HG03354 (cell line): ENCODE results near the gene KIZ.

Experiments used
- ATAC-seq: cut with Tn5 transposase; IDR thresholded peaks from one replicate; pipeline ENCODE4 v1.9.1; 2021; ENCODE audit warnings: mild to moderate bottlenecking; ENCODE audit not compliant: unreplicated experiment, poor library complexity, severe bottlenecking

The KIZ gene, protein sequence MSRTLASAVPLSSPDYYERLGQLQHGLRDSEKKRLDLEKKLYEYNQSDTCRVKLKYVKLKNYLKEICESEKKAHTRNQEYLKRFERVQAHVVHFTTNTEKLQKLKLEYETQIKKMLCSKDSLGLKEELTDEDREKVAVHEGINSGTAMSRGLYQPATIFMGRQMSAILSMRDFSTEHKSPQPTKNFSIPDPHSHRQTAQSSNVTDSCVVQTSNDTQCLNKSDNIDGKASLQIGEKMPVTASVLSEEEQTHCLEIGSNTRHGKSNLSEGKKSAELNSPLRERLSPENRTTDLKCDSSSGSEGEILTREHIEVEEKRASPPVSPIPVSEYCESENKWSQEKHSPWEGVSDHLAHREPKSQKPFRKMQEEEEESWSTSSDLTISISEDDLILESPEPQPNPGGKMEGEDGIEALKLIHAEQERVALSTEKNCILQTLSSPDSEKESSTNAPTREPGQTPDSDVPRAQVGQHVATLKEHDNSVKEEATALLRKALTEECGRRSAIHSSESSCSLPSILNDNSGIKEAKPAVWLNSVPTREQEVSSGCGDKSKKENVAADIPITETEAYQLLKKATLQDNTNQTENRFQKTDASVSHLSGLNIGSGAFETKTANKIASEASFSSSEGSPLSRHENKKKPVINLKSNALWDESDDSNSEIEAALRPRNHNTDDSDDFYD

DNA sequence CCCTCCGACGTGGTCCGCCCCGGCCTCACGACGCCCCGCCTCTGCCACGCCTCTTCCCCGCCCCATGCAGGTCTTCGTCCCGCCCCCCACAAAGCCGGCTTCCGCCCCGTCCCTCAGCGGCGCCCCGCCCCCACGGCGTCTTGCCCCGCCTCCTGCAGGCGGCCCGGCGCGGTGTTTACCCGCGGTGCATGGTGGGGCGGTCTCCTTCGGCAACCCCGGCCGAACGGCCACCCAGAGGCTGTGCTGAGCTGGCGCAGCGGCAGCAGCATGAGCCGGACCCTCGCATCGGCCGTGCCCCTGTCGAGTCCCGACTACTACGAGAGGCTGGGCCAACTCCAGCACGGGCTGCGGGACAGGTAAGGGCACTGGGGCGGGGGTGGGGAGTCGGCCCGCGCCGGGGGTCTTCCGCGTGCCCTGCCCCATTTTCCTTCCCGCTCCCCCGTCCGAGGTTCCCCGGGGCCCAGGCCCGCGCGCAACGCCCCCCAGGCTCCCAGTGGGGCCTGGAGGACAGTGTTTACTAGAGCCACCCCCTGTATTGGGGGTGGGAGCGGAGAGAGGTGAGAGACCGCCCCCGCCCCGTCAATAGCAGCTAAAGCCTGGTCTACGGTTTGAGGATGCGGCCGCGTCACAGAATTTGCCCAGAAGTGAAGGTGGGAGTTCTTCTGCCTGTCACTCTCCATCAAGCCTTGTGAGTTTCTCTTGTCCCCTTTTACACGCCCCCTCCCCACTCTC lies at the start of gene KIZ:
KIZ (plus strand) TSS at position 234 of the 732 bp plus-strand sequence; CDS start at position 268, 34 bp downstream.
- ATAC-seq: peak; percentile 97

DNA sequence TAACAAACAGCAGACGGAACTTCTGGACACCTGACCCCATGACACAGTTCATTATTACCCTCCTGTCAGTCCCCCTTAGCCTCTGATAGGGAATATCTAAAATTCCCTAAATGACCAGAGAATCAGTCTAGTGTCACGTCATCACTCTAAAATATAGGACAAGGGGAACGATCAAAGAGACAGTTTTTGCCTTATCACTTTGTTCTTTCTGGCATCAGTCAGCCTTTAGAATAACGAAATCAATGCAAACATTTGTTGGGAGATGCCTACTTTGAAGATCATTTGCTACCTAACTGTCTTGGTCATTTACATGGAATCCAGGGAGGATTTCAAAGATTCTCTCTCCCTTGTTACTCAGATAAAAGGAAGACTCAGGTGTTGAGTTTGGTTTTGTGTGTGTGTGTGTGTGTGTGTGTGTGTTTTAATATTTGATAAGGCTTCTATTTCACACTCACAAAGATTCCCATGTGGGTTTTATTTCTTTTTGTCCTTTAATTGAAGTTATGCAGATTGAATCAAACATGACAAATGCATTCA lies 48.0 kb upstream of the KIZ start:
- ATAC-seq: no peak

DNA sequence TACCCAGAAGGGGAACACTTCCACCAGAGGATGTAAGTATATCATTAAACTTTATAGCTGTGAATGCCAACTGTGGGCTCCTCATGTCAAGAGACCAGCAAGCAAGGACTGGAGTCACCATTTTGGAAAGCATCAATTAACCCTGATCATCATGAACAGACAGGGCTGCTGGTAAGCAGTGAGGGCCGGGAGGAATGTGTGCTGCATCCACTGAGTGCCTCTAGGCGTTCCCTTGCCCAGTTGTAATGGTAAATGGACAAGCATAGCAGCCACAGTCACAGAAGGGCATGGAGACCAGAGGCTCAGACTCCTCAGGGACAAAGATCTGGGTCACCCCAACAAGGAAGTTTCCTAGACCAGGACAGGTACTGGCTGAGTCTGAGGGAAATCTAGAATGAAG lies 43.3 kb upstream of the KIZ start:
- ATAC-seq: no peak

DNA sequence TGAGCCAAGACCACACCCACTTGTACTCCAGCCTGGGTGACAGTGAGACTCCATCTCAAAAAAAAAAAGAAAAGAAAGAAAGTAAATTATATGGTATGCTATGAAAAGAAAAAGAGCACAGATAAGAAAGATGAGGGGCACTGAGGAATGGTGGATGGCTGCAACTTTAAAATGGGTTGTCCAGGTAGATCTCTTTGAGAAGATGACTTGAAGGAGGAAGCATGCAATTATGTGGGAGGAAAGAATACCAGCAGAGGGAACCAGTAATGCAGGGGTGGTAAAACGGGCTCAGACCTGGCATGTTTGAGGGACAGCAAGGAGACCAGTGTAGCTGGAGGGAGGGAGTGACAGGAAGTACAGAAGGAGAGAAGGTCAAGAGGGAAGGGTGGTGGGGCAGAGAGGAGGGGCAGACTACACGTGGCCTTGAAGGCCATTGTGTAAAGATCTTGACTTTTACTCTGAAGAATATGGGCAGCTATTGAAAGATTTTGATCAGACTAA lies 42.0 kb upstream of the KIZ start:
- no peak for ATAC-seq

DNA sequence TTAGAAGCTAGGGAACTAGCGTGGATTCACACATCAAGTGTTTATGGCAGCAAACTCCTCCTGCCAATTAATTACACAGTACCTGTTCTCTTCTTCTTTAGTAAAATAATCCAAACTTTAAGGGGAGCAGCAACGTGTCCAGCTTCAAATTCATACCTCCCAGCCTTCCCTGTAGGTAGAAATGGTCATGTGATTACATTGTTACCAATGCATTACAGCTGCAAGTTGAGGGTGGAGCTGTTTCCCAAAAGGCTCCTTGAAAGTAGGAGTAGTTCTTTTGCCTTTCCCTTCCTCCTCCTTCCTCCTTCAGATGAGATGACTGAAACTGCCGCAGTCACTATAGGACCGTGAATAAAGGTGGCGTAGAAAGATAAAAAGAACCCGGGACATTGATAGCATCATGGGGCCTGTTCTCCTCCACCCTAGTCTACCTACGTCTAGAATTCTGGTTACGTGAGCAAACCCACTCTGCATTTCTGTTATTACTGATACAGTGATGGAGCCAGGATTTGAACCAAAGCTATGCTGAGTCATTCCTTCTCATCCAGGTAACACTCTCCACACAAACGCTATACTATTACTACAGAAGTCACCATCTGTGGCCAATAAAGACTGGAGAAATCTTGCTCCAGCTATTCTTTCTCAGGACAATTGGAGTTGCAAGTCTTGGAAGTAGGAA lies 37.9 kb upstream of the KIZ start:
- no peak for ATAC-seq

DNA sequence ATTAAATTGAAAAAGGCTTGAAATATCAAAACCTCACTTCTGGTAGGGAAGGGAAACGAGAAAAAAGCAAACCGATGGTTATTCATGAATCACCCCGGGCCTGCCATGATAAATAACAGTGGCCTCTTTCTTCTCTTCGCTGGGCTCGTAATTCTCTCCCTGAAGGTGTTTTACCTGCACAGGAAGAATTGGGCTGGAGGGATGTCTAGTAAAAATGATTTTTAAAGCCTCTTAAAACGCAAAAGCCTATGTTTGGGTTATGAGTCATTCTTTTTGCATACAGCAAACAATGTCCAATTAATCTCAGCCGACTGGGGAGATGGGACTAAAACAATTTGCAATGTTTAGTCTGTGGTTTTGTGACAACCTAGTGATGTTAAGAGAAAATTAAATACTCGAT lies 36.5 kb upstream of the KIZ start:
- ATAC-seq: no peak

DNA sequence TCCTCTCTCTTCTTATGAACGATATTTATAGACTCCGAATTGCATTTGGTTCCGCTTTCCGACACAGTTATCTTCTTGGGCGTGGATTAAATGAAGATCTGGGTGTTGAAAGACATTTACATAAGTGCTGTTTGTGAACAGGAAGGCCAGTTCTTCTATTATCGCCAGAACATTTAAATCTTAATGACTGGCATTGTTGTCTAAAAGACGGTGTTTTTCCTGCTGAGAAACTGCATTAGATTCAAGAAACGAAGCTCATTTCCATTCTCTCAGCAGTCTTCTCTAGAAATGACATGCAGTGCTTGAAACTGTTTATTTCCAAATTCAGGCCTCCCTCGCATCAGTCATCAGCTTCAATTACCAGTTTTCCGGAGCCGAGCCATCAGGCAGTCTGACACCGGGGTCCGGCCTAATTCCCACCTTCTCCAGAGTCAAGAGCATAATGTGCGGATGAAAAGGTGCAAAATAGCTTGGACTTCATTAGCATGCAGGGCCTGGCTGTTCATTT lies 35.7 kb upstream of the KIZ start:
- no peak for ATAC-seq

DNA sequence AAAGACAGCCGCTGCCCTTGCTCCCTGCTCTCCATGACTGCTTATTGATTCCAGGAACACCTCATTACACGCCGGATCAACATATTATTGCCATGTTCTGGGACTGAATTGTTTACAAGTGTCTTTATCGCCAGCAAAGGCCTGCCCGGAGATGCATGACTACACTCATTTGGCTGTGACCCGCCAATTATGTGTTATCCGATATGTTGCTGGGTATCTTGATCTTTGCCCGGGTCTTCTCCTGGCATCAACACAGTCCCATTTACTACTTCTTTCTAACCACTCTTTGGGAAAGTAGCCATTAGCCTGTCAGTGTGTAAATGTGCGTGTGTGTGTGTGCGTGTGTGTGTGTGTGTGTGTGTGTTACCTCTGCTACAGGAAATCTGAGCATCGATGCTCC lies 35.2 kb upstream of the KIZ start:
- no peak for ATAC-seq

DNA sequence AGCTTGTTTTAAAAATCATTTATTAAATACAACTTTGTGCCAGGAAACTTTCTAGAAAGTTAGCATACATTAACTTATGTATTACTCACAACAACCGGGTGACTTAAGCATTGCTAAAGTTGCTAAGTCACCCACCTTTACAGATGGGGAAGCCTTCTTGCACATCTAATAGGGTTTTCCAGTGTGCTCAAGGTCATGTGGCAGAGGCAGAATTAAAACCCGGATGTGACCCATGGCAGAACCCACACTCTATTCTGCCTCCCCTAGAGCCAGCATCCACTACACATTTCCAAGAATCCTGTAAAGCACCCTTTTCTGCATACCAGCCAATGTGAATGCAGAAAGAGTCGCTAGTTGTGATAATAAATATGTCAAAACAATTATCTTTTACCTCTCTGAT lies 33.1 kb upstream of the KIZ start:
- ATAC-seq: no peak

DNA sequence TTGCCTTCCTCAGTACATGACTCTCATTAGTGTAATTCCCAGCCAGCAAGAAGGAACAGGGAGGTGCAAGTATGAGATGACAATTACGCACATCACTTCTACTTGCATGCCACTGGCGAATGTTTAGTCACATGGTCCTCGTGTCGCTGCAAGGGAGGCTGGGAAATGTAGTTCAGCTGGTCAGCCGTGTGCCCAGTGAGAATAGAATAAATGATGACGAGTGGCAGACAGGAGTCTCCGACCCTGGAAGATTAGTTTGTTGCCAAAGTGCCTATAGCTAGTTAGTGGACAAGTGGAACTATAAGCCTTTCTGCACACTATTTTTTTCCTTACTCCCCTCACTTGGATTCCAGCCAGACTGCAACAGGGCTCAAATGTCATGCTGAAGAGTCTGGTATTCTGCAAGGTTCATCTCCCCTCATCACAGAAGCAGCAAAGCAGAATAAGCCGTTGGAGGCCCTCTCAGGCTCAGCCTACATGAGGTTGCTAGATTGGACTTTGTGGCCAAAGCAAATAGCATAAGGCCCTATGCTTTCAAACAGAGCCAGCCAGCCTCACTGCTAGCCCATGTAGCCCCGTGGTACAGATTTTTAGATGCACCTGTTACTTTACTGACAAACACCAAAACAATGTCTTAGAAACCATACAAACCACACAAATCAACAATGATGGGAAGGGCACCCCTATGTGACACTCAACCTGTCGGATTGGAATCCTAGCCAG lies 29.4 kb upstream of the KIZ start:
- ATAC-seq: peak; percentile 59

DNA sequence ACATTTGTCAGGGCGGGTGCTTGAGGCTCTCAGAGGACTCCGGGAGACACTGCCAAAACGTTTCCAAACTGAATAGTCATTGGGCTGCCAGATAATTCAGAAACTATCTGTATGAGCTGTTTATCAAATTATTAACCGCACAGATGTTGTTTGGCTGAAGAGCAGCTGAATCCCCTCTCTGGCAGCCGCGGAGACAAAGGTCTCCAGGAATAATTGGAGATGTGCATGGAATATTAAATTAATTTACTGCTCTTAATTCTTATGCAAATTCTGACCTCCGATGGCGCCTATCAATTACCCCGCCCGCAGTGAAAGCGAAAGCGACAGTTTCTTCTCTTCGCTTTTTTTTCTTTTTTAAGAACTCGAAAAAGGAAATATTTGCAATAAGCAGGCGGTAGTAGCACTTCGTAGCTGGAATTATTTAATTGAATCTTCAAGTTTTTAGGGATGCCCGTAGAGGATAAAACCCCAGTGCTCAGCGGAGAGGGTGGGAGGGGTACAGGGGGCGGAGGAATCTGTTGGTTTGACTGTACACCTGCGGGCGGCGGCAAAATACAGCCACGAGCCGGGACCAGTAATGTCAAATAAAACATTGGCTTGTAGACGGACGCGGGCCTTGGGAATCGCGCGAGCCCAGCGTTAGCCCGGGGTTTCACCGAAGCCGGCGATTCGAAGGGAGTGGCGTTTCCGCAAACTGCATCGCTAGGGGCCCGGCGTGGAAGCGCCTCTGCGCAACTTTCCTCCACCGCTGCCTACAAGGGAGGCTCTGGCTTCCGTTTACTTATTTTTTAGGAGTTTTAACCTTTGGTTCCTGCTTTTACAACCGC lies 25.9 kb upstream of the KIZ start:
- peak; percentile 42 for ATAC-seq

DNA sequence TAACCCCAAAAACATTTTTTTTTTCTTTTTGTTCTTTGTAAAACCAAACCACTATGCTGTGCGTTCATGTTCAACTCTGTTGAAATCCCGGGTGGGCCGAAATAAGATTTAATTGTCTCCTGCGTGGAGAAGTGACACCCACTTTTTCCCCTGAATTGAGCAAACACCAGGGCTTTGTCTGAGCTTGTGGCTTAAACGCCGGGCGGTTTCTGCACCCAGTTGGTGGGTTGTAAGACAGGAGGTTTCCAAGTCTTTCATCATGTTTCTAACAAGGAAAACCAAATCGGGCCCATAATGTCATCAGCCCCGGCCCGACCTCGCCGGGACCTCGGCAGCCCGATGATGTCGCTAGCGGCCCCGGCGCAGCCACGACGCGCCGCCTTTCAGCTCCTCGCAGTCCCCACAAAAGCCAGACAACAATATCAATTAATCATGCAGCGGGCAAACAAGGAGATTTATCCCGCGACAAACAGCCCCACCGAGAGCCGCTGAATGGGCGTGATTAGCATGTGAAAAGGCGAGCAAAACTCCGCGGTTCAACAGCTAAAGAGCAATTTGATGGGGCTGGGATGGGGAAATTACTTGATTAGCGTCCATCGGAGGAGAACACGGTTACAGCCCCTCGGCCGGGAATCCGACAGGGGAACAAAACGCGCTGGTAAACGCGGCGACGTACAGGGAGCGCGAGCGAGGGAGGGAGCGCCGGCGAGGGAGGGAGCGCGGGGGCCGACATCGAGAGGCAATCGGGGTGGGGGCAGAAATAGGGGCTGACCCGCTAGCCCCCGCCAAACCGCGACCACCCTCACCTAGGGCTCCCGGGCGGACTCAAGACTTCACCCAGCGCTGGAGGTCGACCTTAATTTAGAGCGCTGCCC lies 25.1 kb upstream of the KIZ start:
- no peak for ATAC-seq

DNA sequence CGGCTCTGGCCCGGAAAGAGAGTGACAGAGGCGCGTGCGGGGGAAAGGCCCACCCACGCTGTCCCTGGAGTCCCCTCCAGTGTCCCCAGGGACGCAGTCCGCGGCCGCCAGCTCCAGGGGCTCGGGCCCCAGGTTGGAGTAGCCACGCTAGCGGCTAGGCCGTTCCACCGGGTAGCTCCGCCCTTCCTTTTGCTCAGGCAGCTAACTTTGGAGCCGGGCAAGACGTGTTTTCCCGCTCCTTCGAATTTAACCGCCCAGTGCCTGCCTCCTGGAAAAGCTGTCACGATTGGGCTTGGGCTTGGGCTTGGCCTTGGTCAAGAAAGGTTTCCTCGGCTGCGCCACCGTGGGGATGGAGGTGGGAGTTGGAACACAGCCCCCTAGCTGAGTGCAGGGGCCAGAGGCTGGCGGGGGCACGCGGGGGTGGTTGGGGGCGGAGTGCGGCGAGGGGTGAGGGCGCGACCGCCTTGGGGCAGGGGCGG lies 24.4 kb upstream of the KIZ start:
- ATAC-seq: no peak

DNA sequence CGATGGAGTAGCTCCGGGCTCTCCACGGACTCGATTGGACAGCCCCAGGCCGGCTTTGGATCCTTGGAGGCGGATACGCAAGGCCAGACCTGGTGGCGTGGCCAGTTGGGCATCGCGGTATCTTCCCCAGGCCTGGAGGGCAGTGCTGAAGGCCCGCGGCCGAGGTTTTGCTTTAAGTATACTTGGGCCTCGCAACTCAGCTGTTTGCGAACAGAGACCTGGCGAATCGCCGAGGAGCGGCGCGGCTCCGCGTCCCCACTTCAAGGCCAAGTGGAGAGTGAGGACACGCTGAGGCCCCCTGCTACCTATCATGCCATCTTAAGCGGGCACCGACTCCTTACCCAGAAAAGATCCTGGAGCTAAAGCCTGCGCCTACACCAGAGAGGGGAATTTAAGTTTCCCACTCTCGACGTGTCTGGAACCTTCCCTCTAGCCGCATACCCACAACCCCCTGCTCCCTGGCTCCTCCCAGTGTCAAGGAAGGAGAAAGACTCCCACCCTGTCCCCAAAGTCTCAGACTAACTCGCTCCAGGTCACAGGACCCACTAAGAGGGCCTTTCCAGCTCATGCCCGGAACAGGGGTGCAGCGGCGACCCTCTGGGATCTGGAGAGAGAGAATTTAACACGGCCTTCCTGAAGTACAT lies 23.8 kb upstream of the KIZ start:
- ATAC-seq: no peak

DNA sequence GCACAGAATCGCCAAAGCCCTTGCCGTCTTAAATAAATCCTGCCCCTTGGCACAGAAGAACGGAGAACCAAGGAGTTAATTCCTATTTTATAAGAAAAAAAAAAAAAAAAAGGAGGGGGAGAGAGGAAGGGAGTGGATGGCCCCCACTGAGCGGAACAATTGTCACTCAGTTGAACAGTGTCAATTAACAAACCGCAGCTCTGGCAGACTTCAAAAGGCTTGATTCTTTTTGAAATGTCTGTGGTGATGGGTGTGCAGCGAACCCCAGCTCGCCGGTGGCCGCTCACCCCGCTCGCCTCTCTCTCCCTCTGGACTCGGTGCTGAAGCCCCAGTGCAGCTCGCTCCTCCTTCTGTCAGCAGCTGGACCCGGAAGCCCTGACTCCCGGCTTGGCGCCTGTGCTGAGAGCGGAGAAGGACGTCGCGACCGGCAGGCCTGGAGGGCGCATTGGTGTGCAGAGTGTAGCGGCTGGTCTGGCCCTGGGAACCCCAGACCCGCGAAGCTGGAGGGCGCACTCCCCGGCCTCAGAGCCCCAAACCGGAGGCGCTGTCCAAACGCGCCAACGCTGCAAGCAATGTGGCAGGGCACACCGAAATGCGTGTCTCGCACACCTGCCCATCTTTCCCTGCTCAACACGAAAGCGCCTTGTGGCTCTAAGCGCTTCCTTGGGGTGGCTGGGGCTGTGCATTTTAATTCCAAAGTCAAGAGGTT lies 23.1 kb upstream of the KIZ start:
- no peak for ATAC-seq
